Mucosa of gallbladder (tissue), 1 donor: ENCODE data around the gene TSACC. TPM values are rescaled to one million over a fixed set of nuclear protein-coding genes. Genes with fewer than 3 reads are reported as not detected.
"Not testable (repeated sequence)": the region's sequence is repeated elsewhere in the genome, so short reads cannot be mapped to it uniquely, and the experiment has no call there.

Experiments
- DNase-seq: peaks from one replicate; pipeline ENCODE4 v3.0.0-alpha.2; 2020; ENCODE audit warnings: low spot score
- total RNA-seq: library from RNA; stranded (reverse); gene quantifications from one replicate; pipeline ENCODE4 v1.2.1, GENCODE V29; 2021
- donor health status: DM: no; HTN: no; CAD: no.

The TSACC gene
- total RNA-seq: not detected

- peak; percentile 100 for DNase-seq
Observed at GRCh38 chr1:156338180-156338976, at the start of gene TSACC, which contains the start of gene CCT3. TSS of gene TSACC (plus strand) at chr1:156338526. CDS start at chr1:156339758, 1,232 bp downstream. TSS of gene CCT3 (minus strand) at chr1:156338292. CDS start at chr1:156338184, 108 bp downstream.

DNA sequence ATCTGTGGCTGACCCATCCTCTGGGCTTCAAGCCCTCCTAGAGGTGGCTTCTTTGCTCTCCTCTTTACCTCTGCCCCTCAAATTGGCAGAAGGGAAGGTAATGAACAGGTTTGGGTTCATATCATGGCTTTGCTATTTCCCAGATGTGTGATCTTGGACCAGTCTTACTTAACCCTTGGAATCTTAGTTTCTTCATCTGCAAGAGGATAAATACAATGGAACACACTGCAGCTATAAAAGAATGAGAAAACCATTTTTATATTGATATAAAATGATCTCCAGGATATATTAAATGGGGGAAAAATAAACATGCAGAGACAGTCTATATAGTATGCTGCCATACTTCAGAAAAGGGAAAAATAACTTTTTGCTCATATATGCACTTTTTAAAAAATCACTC is 48.5 kb upstream of the TSACC start:
- DNase-seq: no peak

DNA sequence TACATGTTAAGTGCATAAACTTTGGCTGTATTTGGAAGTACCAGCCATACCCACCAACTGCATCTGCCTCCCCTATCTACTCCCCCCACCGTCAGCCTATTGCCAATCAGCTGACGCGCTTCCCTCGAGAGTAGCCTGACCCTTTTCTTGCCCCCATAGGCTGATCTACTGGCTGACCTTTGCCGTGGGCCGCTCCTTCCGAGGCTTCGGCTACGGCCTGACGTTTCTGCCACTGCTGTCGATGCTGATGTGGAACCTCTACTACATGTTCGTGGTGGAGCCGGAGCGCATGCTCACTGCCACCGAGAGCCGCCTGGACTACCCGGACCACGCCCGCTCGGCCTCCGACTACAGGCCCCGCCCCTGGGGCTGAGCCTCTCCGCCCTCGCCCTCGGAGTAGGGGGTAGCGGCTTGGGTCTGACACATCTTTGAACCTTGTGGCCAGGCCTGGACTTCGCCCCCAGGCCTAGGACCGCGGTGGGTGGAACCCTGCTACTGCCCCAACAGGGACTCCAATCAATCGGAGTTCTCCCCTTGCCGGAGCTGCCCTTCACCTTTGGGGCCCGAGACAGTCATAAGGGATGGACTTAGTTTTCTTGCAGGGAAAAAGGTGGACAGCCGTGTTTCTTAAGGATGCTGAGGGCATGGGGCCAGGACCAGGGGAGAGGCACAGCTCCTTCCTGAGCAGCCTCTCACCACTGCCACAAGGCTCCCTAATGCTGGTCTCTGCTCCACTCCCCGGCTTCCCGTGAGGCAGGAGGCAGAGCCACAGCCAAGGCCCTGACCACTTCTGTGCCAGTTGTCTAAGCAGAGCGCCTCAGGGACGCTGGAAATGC is 46.9 kb upstream of the TSACC start:
- peak; percentile 89 for DNase-seq

DNA sequence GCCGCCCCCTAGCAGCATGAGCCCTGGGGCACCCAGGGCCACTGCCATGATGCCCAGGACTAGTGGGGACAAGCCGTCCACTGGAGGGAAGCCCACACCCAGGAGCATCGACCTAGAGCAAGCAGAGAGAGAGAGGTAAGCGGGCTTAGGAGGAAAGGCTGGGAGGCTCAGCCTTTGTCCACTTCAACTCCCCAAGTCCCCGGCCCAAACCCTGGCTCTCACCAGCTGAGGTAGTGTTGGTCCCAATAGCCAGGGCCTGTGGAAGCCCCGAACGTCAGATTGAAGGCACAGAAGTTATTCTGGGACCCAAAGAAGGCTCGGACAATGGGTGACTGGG is 45.3 kb upstream of the TSACC start:
- DNase-seq: no peak

GRCh38 chr1:156293895-156294294 is 44.4 kb upstream of the TSACC start:
- DNase-seq: no peak

DNA sequence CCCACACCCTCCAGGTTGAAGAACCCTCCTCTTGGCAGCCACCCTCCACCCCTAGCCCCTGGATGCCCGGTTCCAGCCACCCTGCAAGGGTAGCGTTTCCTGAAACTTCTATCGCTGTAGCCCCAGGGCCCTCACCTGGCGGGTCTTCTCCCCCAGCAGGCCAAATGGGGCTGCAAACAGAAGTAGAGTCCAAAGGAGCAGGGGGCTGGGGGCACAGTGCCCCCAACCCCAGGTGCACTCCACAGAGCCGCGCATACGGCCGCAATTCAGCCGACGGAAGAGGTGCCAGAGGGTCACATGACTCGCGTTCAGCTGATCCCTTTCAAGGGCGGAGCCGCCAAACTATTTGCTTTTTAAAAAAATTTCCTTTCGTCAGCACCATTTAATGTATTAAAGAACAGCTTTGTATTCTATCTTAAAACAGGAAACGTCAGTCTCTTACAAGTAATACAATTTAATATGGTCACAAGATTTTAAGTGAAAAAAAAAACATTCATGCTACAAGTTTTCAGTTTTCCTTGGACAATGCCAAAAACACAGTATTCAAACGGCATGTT is 42.9 kb upstream of the TSACC start, which contains the start of gene GLMP:
GLMP (minus strand) TSS at position 289 of the 557 bp plus-strand sequence; CDS start at position 255, 34 bp downstream.
- peak; percentile 75 for DNase-seq

DNA sequence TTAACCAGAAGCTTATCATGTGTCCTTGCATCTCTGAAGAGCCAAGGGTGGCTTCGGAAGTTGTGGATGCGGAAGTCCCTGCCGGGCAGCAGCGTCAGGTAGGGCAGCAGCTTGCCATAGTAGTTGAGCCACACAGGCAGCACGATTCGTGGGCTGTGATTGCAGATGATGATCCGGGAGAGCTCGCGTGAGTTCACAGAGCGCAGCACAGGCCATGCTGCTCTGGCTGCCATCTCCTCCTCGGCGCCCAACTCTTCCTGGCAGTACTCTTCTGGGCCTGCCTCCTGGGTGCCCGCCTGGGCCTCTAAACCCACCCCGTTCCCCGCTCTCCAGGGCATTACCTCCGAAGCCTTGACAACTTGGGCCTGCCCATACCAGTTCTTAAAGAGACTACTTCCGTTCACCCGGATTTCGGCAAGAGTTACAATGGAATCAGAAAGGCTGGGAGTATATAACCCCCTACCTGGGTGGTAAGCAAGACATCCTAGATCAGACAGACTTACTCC is 39.4 kb upstream of the TSACC start, which contains the start of gene VHLL:
VHLL (minus strand) TSS at position 456 of the 506 bp plus-strand sequence; CDS start at position 338, 118 bp downstream.
- no peak for DNase-seq

- DNase-seq: no peak
Observed at GRCh38 chr1:156303241-156303640, 35.1 kb upstream of the TSACC start.

DNA sequence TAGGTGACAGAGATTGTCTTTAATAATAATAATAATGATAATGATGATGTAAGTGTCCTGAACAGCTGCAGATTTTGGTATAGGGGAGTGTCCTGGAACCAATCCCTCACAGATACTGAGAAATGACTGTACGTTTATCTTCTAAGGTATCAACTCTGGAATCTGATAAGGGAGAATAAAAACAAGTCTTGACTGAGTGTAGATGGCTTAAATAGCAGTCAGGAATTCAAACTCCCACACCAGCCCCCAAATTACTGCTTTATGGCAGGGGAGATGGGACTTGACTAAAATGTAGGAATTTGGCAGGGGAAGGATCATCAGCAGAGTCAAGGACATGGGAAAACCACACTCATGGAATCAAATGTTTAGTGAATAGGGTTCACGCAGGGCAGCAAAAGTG is 33.1 kb upstream of the TSACC start:
- no peak for DNase-seq

- DNase-seq: no peak
Observed at GRCh38 chr1:156308078-156308477, 30.2 kb upstream of the TSACC start.

DNA sequence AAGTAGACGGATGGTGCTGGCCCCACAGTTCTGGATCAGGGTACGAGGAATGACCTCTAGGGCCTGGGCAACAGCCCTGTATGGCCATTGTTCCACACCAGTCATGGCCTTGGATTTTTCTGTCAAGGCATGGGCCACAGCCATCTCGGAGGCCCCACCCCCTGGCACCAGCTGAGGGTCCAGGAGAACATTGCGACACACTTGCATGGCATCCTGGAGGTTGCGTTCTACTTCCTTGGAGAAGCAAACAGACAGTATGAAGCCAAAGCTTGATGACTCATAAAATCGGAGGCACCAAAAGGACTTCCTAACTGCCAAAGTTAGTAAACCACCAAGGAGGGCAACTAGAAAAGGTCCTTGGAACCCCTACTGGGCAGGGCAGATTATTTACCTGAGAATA is 27.4 kb upstream of the TSACC start:
- no peak for DNase-seq

DNA sequence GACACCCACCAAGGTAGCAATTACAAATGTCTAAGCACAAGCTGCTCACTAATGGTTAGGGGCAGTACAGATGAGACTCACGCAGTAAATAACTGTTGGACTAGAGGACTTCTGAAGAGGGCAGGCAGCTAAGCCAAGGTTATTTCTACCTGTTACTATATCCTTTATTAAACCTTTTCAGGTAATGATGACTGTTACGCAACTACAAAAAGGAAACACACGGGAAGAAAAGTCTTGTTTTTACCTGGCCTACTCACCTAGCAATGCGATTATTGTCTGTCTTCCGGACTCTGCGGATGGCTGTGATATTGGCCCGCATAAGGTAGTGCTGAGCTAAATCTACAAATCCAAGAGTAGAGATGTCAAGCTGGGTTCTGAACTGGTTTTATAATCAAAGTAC is 21.4 kb upstream of the TSACC start:
- no peak for DNase-seq

DNA sequence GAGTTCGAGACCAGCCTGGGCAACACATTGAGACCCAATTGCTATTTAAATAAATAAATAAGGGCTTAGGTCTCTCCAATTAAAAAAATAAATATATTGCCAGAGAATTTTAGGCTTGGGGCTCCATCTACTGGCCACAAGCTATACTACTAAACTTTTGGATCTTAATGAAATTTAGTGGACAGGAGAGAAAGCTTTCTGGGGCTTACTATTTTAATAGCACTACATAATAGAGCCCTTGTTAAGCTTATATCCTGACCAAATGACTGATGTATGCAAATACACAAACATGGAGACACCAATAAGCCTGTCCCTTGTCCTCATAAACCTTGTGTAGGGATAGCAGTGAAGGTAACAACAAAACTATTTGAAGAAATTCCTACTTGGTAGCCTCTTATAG is 18.7 kb upstream of the TSACC start:
- no peak for DNase-seq

GRCh38 chr1:156320560-156320959 is 17.8 kb upstream of the TSACC start:
- no peak for DNase-seq

DNA sequence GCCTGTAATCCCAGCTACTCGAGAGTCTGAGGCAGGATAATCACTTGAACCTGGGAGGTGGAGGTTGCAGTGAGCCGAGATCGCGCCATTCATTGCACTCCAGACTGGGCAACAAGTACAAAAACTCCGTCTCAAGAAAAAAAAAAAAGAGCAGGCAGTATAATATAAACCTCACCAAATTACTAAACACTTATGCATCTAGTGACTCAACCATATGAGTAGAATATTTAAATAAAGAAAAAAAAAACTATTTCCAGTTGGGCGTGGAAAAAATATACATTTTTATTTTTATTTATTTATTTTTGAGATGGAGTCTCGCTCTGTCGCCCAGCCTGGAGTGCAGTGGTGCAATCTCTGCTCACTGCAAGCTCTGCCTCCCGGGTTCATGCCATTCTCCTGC is 15.1 kb upstream of the TSACC start:
- DNase-seq: not testable (repeated sequence)

GRCh38 chr1:156336242-156336641 is 2.1 kb upstream of the TSACC start:
- DNase-seq: no peak

DNA sequence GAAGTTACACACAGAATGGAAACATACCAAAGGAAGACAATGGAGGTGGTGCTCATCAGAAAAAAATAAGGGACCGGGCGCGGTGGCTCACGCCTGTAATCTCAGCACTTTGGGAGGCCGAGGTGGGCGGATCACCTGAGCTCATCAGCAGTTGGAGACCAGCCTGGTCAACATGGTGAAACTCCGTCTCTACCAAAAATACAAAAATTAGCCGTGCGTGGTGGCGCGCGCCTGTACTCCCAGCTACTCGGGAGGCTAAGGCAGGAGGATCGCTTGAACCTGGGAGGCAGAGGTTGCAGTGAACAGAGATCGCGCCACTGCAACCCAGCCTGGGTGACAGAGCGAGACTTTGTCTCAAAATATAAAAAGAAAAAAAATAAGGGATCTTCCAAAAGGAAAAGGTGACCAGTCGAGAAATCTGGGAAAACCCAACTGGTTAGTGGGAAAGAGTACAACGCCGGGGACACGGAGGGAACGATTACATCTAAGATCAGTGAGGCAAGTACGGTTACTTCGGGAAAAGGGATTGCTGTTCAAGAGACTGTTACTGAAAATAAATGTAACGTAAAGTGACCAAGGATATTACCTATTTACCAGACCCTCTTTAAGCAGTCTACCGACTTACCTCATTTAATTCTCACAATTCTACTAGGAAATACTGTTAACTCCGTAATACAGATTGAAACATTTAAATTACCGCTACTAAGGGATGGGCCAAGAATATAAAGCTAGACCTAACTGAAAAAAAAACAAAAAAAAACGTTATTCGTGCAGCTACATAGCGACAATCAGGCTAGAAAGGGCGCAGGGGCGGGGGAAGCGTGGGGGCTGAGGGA is 1.1 kb upstream of the TSACC start:
- DNase-seq: no peak

- DNase-seq: no peak
Observed at GRCh38 chr1:156337888-156338179, 492 bp upstream of the TSACC start.

GRCh38 chr1:156342166-156342955 is 4.0 kb downstream of the TSACC start:
- no peak for DNase-seq

- DNase-seq: no peak
Observed at GRCh38 chr1:156344409-156344808, 6.1 kb downstream of the TSACC start.

- DNase-seq: not testable (repeated sequence)
Observed at GRCh38 chr1:156346035-156346434, 7.7 kb downstream of the TSACC start.
